Motor neuron (in vitro differentiated cells): ENCODE results near the gene CCL20. TPM values are rescaled to one million over a fixed set of nuclear protein-coding genes. Genes with fewer than 3 reads are reported as not detected.
A peak's percentile ranks its signal among the peaks of the same experiment; 100 is the strongest.

Experiments
- ATAC-seq, 8 experiments: fragments of 200-7000 bp; cut with Tn5 transposase; replicated peaks in 6 of 8; 2 replicates each; pipeline ENCODE4 v1.8.0; 2021; ENCODE audit warnings: mild to moderate bottlenecking in 8 of 8, moderate library complexity in 8 of 8
- H3K27ac ChIP-seq, 2 donors: fragments of 250-450 bp; sonication (Bioruptor Pico); 2 replicates each; pipeline ENCODE4 v1.9.0; 2021; ENCODE audit warnings: antibody characterized with exemption in 2 of 2, mild to moderate bottlenecking in 2 of 2, moderate library complexity in 1 of 2
- H3K4me1 ChIP-seq, 2 donors: fragments of 250-450 bp; sonication (Bioruptor Pico); replicated peaks in 1 of 2; 2 replicates each; pipeline ENCODE4 v1.6.1; 2021; ENCODE audit warnings: antibody characterized with exemption in 2 of 2, mild to moderate bottlenecking in 2 of 2, moderate library complexity in 1 of 2
- H3K4me3 ChIP-seq, 5 donors: fragments of 250-450 bp; sonication (Bioruptor Pico); 2 replicates each; pipeline ENCODE4 v1.9.0; 2021; ENCODE audit warnings: antibody characterized with exemption in 5 of 5, mild to moderate bottlenecking in 5 of 5, moderate library complexity in 4 of 5
- WGBS, 10 experiments: fragments of 450-650 bp; shearing (Covaris generic); methylation state at CpG; one replicate each; pipeline ENCODE4 v1.0.0; 2022; 5-methylcytosine and 5-hydroxymethylcytosine counted together
- in situ Hi-C, 9 experiments: fragments of 400-800 bp; cut with MboI; loops; one replicate each; pipeline ENCODE4 v1.15.0; 2021; ENCODE audit warnings: low sequenced_read_pairs in 9 of 9, low pct_unique_long_range_greater_than_20kb in 2 of 9; ENCODE audit not compliant: unreplicated experiment in 9 of 9
- total RNA-seq, 8 experiments: library from RNA; unstranded; fragments of 300-600 nt; gene quantifications; 2 replicates each; pipeline versions ENCODE4 v1.2.3 to v1.2.4, GENCODE V29; 2022

Gene CCL20
- total RNA-seq, 8 experiments from 2014 or later, result 0.16 to 0.38 TPM; not detected in 6

GRCh38 chr2:227855440-227855839 lies 41.8 kb downstream of the CCL20 start:
- 13 to 94% (median 56%) methylated on average over 1 to 3 of the region's 3 CpGs for WGBS, 10 experiments
- Histone ChIP-seq H3K4me1 (no peaks in the 10 kb centered on the region), H3K27ac (no peak overlapping the region), H3K4me3 (no peak overlapping the region)
- no peak for ATAC-seq
- in situ Hi-C loops, result loop anchor here in 1 of 9 experiments (25.0 kb wide), 2 partner anchors 193 to 443 kb away; partner anchors contain the start of gene SCYGR5

GRCh38 chr2:227856697-227857096 lies 43.1 kb downstream of the CCL20 start:
- ATAC-seq, result no peak
- Histone ChIP-seq H3K27ac (no peak overlapping the region), H3K4me3 (no peak overlapping the region), H3K4me1 (no peaks in the 10 kb centered on the region)
- in situ Hi-C loops, result loop anchor here in 1 of 9 experiments (25.0 kb wide), 2 partner anchors 194 to 444 kb away; partner anchors contain the start of gene SCYGR5
- WGBS, 10 experiments, result 33 to 100% (median 92%) methylated on average over 1 to 2 of the region's 2 CpGs; no CpG with 5 or more reads in 5 of the 10 experiments

- ATAC-seq, result no peak
- H3K27ac ChIP-seq, result no peak overlapping the region
- in situ Hi-C loops, result loop anchor here in 1 of 9 experiments (10.0 to 25.0 kb wide), 3 partner anchors 75 to 448 kb away; partner anchors contain the start of gene SCYGR5
Observed at GRCh38 chr2:227860221-227860641, 46.6 kb downstream of the CCL20 start.

GRCh38 chr2:227861011-227861410 lies 47.4 kb downstream of the CCL20 start:
- 44 to 100% (median 83%) methylated on average over 1 to 2 of the region's 2 CpGs; no CpG with 5 or more reads in 1 of the 10 experiments for WGBS, 10 experiments
- ATAC-seq, result no peak
- no peaks in the 10 kb centered on the region for H3K4me1 ChIP-seq
- H3K27ac ChIP-seq, result no peak overlapping the region
- H3K4me3 ChIP-seq, result no peak overlapping the region
- in situ Hi-C loops, result loop anchor here in 1 of 9 experiments (10.0 to 25.0 kb wide), 3 partner anchors 76 to 449 kb away; partner anchors contain the start of gene SCYGR5

More at GRCh38 chr2:227860221-227860641, 46.6 kb downstream of the CCL20 start:
- Histone ChIP-seq H3K4me1 (no peaks in the 10 kb centered on the region), H3K4me3 (no peak overlapping the region)
- 20 to 92% (median 80%) methylated on average over 1 to 5 of the region's 6 CpGs; no CpG with 5 or more reads in 2 of the 10 experiments for WGBS, 10 experiments

- no peak overlapping the region for H3K27ac ChIP-seq
- in situ Hi-C loops, result loop anchor here in 1 of 9 experiments (10.0 to 25.0 kb wide), 3 partner anchors 77 to 450 kb away; partner anchors contain the start of gene SCYGR5
- H3K4me3 ChIP-seq, result no peak overlapping the region
- no peak for ATAC-seq
- no peaks in the 10 kb centered on the region for H3K4me1 ChIP-seq
- WGBS, 10 experiments, result 2 to 58% (median 26%) methylated on average over 2 to 8 of the region's 8 CpGs; no CpG with 5 or more reads in 1 of the 10 experiments
Observed at GRCh38 chr2:227862227-227862740, 48.6 kb downstream of the CCL20 start.

GRCh38 chr2:227862741-227863588 lies 49.3 kb downstream of the CCL20 start:
- H3K4me1 ChIP-seq, result no peaks in the 10 kb centered on the region
- H3K27ac ChIP-seq, result no peak overlapping the region
- in situ Hi-C loops, result loop anchor here in 1 of 9 experiments (10.0 to 25.0 kb wide), 3 partner anchors 78 to 451 kb away; partner anchors contain the start of gene SCYGR5
- ATAC-seq, result peak in 4 of 8 experiments; percentile 28 to 79 (median 72)
- WGBS, 10 experiments, result 0 to 96% (median 81%) methylated on average over 1 to 5 of the region's 7 CpGs; no CpG with 5 or more reads in 4 of the 10 experiments
- no peak overlapping the region for H3K4me3 ChIP-seq

GRCh38 chr2:227864161-227864756 lies 50.6 kb downstream of the CCL20 start:
- in situ Hi-C loops, result loop anchor here in 1 of 9 experiments (10.0 to 25.0 kb wide), 3 partner anchors 79 to 452 kb away; partner anchors contain the start of gene SCYGR5
- WGBS, 10 experiments, result 3 to 83% (median 60%) methylated on average over 2 to 8 of the region's 9 CpGs; no CpG with 5 or more reads in 1 of the 10 experiments
- no peak overlapping the region for H3K27ac ChIP-seq
- ATAC-seq, result no peak
- H3K4me1 ChIP-seq, result no peaks in the 10 kb centered on the region
- no peak overlapping the region for H3K4me3 ChIP-seq

- H3K4me3 ChIP-seq, result no peak overlapping the region
- WGBS, 10 experiments, result 53 to 88% (median 83%) methylated on average over 1 to 4 of the region's 4 CpGs; no CpG with 5 or more reads in 1 of the 10 experiments
- no peak overlapping the region for H3K27ac ChIP-seq
- H3K4me1 ChIP-seq, result no peaks in the 10 kb centered on the region
- in situ Hi-C loops, result loop anchor here in 1 of 9 experiments (10.0 to 25.0 kb wide), 3 partner anchors 80 to 453 kb away; partner anchors contain the start of gene SCYGR5
- no peak for ATAC-seq
Observed at GRCh38 chr2:227865291-227865690, 51.6 kb downstream of the CCL20 start.

Other genes with a start within 250 kb of the CCL20 start
- 1 to 10 TPM in 1 of 8 experiments, not detected in 7; 3.1 TPM for gene SCYGR2, start 214.9 kb upstream of the CCL20 start, total RNA-seq
- gene SCYGR3, start 199.0 kb upstream of the CCL20 start, total RNA-seq, result not detected
- under 1 TPM in 2 of 8 experiments, not detected in 6; 0.36 to 0.62 TPM for gene SCYGR4, start 196.3 kb upstream of the CCL20 start, total RNA-seq
- not detected for gene SCYGR5, start 147.0 kb upstream of the CCL20 start, total RNA-seq
- gene SLC19A3, start 95.8 kb upstream of the CCL20 start, total RNA-seq, result 1 to 10 TPM in 3 of 8 experiments, under 1 TPM in 5; 0.27 to 7.5 (median 0.78) TPM
- not detected for gene SCYGR6, start 89.1 kb upstream of the CCL20 start, total RNA-seq
- gene SCYGR7, start 85.5 kb upstream of the CCL20 start, total RNA-seq, result not detected
- gene SCYGR8, start 67.9 kb upstream of the CCL20 start, total RNA-seq, result under 1 TPM in 1 of 8 experiments, not detected in 7; 0.38 TPM
- 10 to 100 TPM in 1 of 8 experiments, under 1 TPM in 3, not detected in 4; 0.08 to 28.3 (median 0.13) TPM for gene DAW1, start 57.8 kb downstream of the CCL20 start, total RNA-seq